Measurements from ENCODE around the gene ACOT7.

ACOT7 gene

GRCh38 chr1:6420454-6421042 is 27.0 kb upstream of the ACOT7 start:
- no peak overlapping the region for H3K4me3 ChIP-seq (ENCODE audit: low read depth, low read length)
- no peak for DNase-seq (ENCODE audit: low read depth)
- TF ChIP-seq CTCF (conservative IDR thresholded peaks at IDR 0.05; ENCODE audit: low read depth, low read length): no peak

DNA sequence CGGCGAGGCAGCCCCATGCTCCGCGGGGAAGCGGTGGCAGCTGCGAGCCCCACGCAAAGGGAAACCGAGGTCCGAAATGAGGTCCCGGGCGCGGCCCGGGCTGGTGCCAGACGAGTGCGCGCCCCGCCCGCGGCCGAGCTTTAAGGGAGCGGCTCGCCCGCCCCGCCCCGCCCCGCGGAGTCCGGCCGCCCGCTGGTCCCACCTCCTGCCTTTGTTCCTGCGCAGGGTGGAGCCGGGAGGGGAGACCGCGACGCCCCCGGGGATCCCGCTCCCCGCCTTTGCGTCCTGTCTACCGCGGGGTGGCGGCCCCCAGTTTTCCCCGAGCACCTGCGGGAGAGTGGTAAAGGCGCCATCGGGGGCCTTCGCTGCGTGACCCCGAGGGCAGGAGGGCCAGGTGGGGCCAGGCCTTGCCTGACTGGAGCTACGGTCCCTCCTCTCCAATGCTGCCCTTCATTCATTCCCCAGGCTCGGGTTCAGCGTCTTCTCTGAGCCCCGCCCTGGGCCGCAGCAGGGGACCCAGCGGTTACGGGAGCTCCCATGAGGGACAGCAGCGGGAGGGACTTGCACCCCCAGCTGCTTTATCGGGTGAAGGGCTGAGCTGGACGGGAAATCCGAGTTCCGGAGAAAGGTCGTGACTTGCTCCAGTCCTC is 26.4 kb upstream of the ACOT7 start, which contains the start of gene HES2:
Gene HES2 (minus strand): TSS at position 116 of the 650 bp plus-strand sequence. CDS start 99 bp downstream, at position 17.
- no peak for TF ChIP-seq CTCF (conservative IDR thresholded peaks at IDR 0.05; ENCODE audit: low read depth, low read length)
- H3K4me3 ChIP-seq (ENCODE audit: low read depth, low read length): no peak within 1 kb of the TSS
- DNase-seq (ENCODE audit: low read depth): no peak

- no peak for DNase-seq (ENCODE audit: low read depth)
- no peak overlapping the region for H3K4me3 ChIP-seq (ENCODE audit: low read depth, low read length)
- TF ChIP-seq CTCF (conservative IDR thresholded peaks at IDR 0.05; ENCODE audit: low read depth, low read length): no peak
Measured at GRCh38 chr1:6419397-6419803, 25.8 kb upstream of the ACOT7 start.

DNA sequence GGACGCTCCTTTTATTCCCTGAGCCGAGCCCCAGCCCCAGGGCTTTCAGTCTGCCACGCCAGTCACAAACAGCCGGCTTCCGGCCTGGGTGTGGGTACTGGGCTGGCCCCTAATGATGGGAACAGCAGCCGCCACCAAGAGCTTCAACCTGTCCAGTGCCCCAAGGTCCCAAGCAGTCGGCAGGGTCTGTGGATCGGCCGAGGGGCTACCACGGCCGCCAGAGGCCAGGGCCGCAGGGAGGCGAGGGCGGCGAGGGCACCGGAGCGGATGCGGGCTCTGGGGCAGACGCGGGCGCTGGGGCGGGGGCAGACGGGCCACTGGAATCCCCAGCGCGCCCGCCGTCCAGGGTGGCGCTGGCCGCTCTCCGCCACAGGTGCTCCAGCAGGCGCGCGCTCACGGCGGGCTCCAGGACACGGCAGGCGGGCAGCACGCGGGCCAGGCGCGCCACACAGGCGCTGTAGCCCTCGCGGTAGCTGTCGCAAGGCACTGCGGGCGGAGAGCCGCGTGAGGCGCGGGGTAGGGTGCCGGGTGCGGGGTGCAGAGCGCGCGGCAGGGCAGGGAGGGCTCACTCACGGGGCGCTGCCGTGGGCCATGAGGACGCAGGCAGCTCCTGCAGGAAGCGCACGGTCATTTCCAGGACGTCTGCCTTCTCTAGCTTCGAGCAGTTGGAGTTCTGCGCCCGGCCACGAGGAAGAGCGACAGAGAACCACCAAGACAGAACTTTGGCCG is 25.3 kb upstream of the ACOT7 start:
- no peak for TF ChIP-seq CTCF (conservative IDR thresholded peaks at IDR 0.05; ENCODE audit: low read depth, low read length)
- no peak overlapping the region for H3K4me3 ChIP-seq (ENCODE audit: low read depth, low read length)
- no peak for DNase-seq (ENCODE audit: low read depth)

- H3K4me3 ChIP-seq (ENCODE audit: low read depth, low read length): no peak overlapping the region
- no peak for TF ChIP-seq CTCF (conservative IDR thresholded peaks at IDR 0.05; ENCODE audit: low read depth, low read length)
- DNase-seq (ENCODE audit: low read depth): no peak
Measured at GRCh38 chr1:6417961-6418667, 24.5 kb upstream of the ACOT7 start.

- DNase-seq (ENCODE audit: low read depth): no peak
- no peak for TF ChIP-seq CTCF (conservative IDR thresholded peaks at IDR 0.05; ENCODE audit: low read depth, low read length)
- no peak overlapping the region for H3K4me3 ChIP-seq (ENCODE audit: low read depth, low read length)
Measured at GRCh38 chr1:6416906-6417305, 23.3 kb upstream of the ACOT7 start.

All from choroid plexus epithelial cell (primary cell).